HCT116 (cell line): Measurements from ENCODE around the gene CALHM2. TPM values are rescaled to one million over a fixed set of nuclear protein-coding genes. Genes with fewer than 3 reads are reported as not detected.

Experiments used
- ATAC-seq: fragments of 200-7000 bp; cut with Tn5 transposase; 2 replicates; pipeline ENCODE4 v1.9.1; 2020; ENCODE audit warnings: mild to moderate bottlenecking, moderate library complexity
- BruUV-seq: library from RNA; stranded (reverse); fragments of 400-500 nt; replicated peaks from 2 replicates; lab custom pipeline; 2021; lab: Mats Ljungman, UMichigan
- CTCF ChIA-PET: fragments of 300-600 bp; sonication (Branson Sonifier 250); formaldehyde crosslinking; loops from one replicate; lab custom pipeline; 2021; ENCODE audit warnings: antibody characterized with exemption; lab: Charles Lee
- POLR2A ChIA-PET: fragments of 300-600, 350-600 bp; sonication (Branson Sonifier 250); formaldehyde crosslinking; loops from one replicate; lab custom pipeline; 2021; ENCODE audit warnings: antibody characterized with exemption; lab: Charles Lee
- RAD21 ChIA-PET, 2 experiments: fragments of 300-600 bp; sonication (Branson Sonifier 250); formaldehyde crosslinking; loops; one replicate each; lab custom pipeline; 2023; ENCODE audit warnings: low total read pairs in 2 of 2; ENCODE audit not compliant: uncharacterized antibody in 2 of 2, unreplicated experiment in 2 of 2, low non-redundant PET in 1 of 2; lab: Charles Lee
- DNase-seq: peaks from one replicate; pipeline ENCODE4 v3.0.0-alpha.2; 2010; ENCODE audit warnings: low read depth, low spot score
- H2AFZ ChIP-seq: fragments of 200-600 bp; shearing (Covaris generic), sonication (generic); 2 replicates; pipeline ENCODE4 v1.6.1; 2017; ENCODE audit warnings: low read depth, mixed run types, mixed read lengths, antibody characterized with exemption, low read length; ENCODE audit not compliant: poor library complexity, severe bottlenecking
- H3K27ac ChIP-seq: 2 replicates; pipeline ENCODE4 v1.5.1; 2012; ENCODE audit warnings: low read depth, low read length
- H3K27me3 ChIP-seq: fragments of 200-600 bp; sonication (generic); 2 replicates; pipeline ENCODE4 v1.6.1; 2016; ENCODE audit warnings: mixed run types, low read length, mixed read lengths; ENCODE audit not compliant: insufficient read depth
- H3K36me3 ChIP-seq, 2 experiments: fragments of 200-500 bp in 1 of 2; fragments of 200-600 bp in 1 of 2; sonication (Bioruptor generic) in 1 of 2; sonication (generic) in 1 of 2; 2 replicates each; pipeline versions ENCODE4 v1.5.1 to v1.6.1; 2014 to 2016; ENCODE audit warnings: low read length in 2 of 2, inconsistent platforms in 1 of 2, mixed read lengths in 1 of 2, mixed run types in 1 of 2; ENCODE audit not compliant: insufficient read depth in 2 of 2, control insufficient read depth in 1 of 2
- H3K4me1 ChIP-seq, 2 experiments: fragments of 200-600 bp in 1 of 2; sonication (generic) in 1 of 2; 2 replicates each; pipeline versions ENCODE4 v1.5.1 to v1.6.1; 2012 to 2017; ENCODE audit warnings: low read length in 2 of 2, inconsistent platforms in 1 of 2, mild to moderate bottlenecking in 1 of 2, mixed read lengths in 1 of 2, mixed run types in 1 of 2, moderate library complexity in 1 of 2; ENCODE audit not compliant: insufficient read depth in 2 of 2, control insufficient read depth in 1 of 2
- H3K4me2 ChIP-seq: fragments of 200-600 bp; sonication (generic); 2 replicates; pipeline ENCODE4 v1.6.1; 2017; ENCODE audit warnings: mixed run types, low read length, mixed read lengths
- H3K4me3 ChIP-seq, 2 experiments: fragments of 200-600 bp in 1 of 2; sonication (generic) in 1 of 2; replicated peaks in 1 of 2; 2 replicates each; pipeline ENCODE4 v1.5.1; 2011 to 2016; ENCODE audit warnings: low read length in 2 of 2, control low read depth in 1 of 2, low read depth in 1 of 2, mild to moderate bottlenecking in 1 of 2, mixed read lengths in 1 of 2, mixed run types in 1 of 2
- H3K79me2 ChIP-seq: fragments of 200-600 bp; sonication (generic); 2 replicates; pipeline ENCODE4 v1.6.1; 2017; ENCODE audit warnings: mild to moderate bottlenecking, mixed run types, low read length, moderate library complexity, mixed read lengths; ENCODE audit not compliant: insufficient read depth
- H3K9ac ChIP-seq: fragments of 200-600 bp; sonication (generic); 2 replicates; pipeline ENCODE4 v1.6.1; 2016; ENCODE audit warnings: low read length, mixed read lengths
- H3K9me2 ChIP-seq: fragments of 200-600 bp; sonication (generic), shearing (Covaris generic); 2 replicates; pipeline ENCODE4 v1.6.1; 2017; ENCODE audit warnings: mixed run types, mild to moderate bottlenecking, moderate library complexity; ENCODE audit not compliant: insufficient read depth
- H3K9me3 ChIP-seq, 2 experiments: fragments of 200-500 bp in 1 of 2; fragments of 200-600 bp in 1 of 2; sonication (Bioruptor generic) in 1 of 2; sonication (generic) in 1 of 2; 2 replicates each; pipeline ENCODE4 v1.6.1; 2014 to 2017; ENCODE audit warnings: low read length in 2 of 2, mixed read lengths in 2 of 2, inconsistent platforms in 1 of 2, low read depth in 1 of 2, mild to moderate bottlenecking in 1 of 2, mixed run types in 1 of 2, moderate library complexity in 1 of 2; ENCODE audit not compliant: control insufficient read depth in 1 of 2, insufficient read depth in 1 of 2
- H4K20me1 ChIP-seq: fragments of 200-600 bp; sonication (generic), shearing (Covaris generic); 2 replicates; pipeline ENCODE4 v1.6.1; 2017; ENCODE audit warnings: mixed run types, mild to moderate bottlenecking, moderate library complexity; ENCODE audit not compliant: insufficient read depth
- CBX3 ChIP-seq: IDR thresholded peaks from 2 replicates; pipeline ENCODE4 v1.6.1; 2012; ENCODE audit warnings: low read depth
- CEBPB ChIP-seq: IDR thresholded peaks from 2 replicates; pipeline ENCODE4 v1.6.1; 2012; ENCODE audit warnings: low read depth
- EGR1 ChIP-seq: IDR thresholded peaks from 2 replicates; pipeline ENCODE4 v1.6.1; 2012; ENCODE audit warnings: low read depth
- ELF1 ChIP-seq: IDR thresholded peaks from 2 replicates; pipeline ENCODE4 v1.6.1; 2012; ENCODE audit warnings: low read depth, borderline replicate concordance
- FOSL1 ChIP-seq: IDR thresholded peaks from 2 replicates; pipeline ENCODE4 v1.6.1; 2012; ENCODE audit warnings: low read depth
- JUND ChIP-seq: IDR thresholded peaks from 2 replicates; pipeline ENCODE4 v1.6.1; 2012
- POLR2A ChIP-seq: IDR thresholded peaks from 2 replicates; pipeline ENCODE4 v1.7.0; 2011; ENCODE audit warnings: borderline replicate concordance; ENCODE audit not compliant: insufficient read depth, insufficient read length; ENCODE audit errors: extremely low read depth
- POLR2AphosphoS5 ChIP-seq: IDR thresholded peaks from 2 replicates; pipeline ENCODE4 v1.6.1; 2011; ENCODE audit warnings: mild to moderate bottlenecking, low read depth, low read length, moderate library complexity
- RAD21 ChIP-seq: IDR thresholded peaks from 2 replicates; pipeline ENCODE4 v1.6.1; 2012; ENCODE audit warnings: low read depth, mild to moderate bottlenecking
- SIN3A ChIP-seq: IDR thresholded peaks from 2 replicates; pipeline ENCODE4 v1.6.1; 2012; ENCODE audit warnings: low read depth
- SP1 ChIP-seq: IDR thresholded peaks from 2 replicates; pipeline ENCODE4 v1.6.1; 2012; ENCODE audit warnings: low read depth
- SRF ChIP-seq: IDR thresholded peaks from 2 replicates; pipeline ENCODE4 v1.6.1; 2012; ENCODE audit warnings: low read depth
- TCF7L2 ChIP-seq: IDR thresholded peaks from 2 replicates; pipeline ENCODE4 v1.7.0; 2011; ENCODE audit warnings: borderline replicate concordance, inconsistent platforms; ENCODE audit not compliant: insufficient read depth, insufficient read length; ENCODE audit errors: extremely low read depth
- YY1 ChIP-seq: IDR thresholded peaks from 2 replicates; pipeline ENCODE4 v1.6.1; 2011; ENCODE audit warnings: low read length, low read depth, moderate library complexity, mild to moderate bottlenecking; ENCODE audit not compliant: insufficient replicate concordance; ENCODE audit errors: extremely low read depth
- ZFX ChIP-seq: fragments of 450-650 bp; IDR thresholded peaks from 2 replicates; pipeline ENCODE4 v1.6.1; 2017
- ZNF274 ChIP-seq: fragments of 200-500 bp; sonication (Bioruptor generic); IDR thresholded peaks from 2 replicates; pipeline ENCODE4 v1.6.1; 2014; ENCODE audit warnings: mild to moderate bottlenecking, low read depth, low read length, inconsistent platforms
- intact Hi-C: fragments of 100-400 bp; cut with micrococcal nuclease; formaldehyde crosslinking; loops from 2 replicates; pipeline ENCODE4 v1.10.0; 2022
- total RNA-seq: library from RNA; stranded (reverse); gene quantifications from one replicate; pipeline ENCODE4 v1.2.1, GENCODE V29; 2021; ENCODE audit not compliant: unreplicated experiment
- TF ChIP-seq, protein P1 (sequence below): IDR thresholded peaks from 2 replicates; pipeline ENCODE4 v1.6.1; 2012
- TF ChIP-seq, protein P2 (sequence below): IDR thresholded peaks from 2 replicates; pipeline ENCODE4 v1.6.1; 2012
- TF ChIP-seq, protein P3 (sequence below): IDR thresholded peaks from 2 replicates; pipeline ENCODE4 v1.6.1; 2011; ENCODE audit warnings: mild to moderate bottlenecking, low read length, moderate library complexity; ENCODE audit not compliant: insufficient replicate concordance; ENCODE audit errors: extremely low read depth
- TF ChIP-seq, protein P4 (sequence below), 3 experiments: fragments of 200-600 bp in 1 of 3; sonication (generic) in 1 of 3; IDR thresholded peaks in 2 of 3; conservative IDR thresholded peaks in 1 of 3; 2 replicates each; pipeline ENCODE4 v1.5.1; 2012 to 2017; ENCODE audit warnings: low read depth in 2 of 3, low read length in 2 of 3, antibody characterized with exemption in 1 of 3, borderline replicate concordance in 1 of 3, control low read depth in 1 of 3, mild to moderate bottlenecking in 1 of 3, mixed read lengths in 1 of 3, mixed run types in 1 of 3, moderate library complexity in 1 of 3; ENCODE audit not compliant: insufficient read depth in 1 of 3

CALHM2 gene
- total RNA-seq, 1 experiment from 2014 or later = 46.1 TPM

DNA sequence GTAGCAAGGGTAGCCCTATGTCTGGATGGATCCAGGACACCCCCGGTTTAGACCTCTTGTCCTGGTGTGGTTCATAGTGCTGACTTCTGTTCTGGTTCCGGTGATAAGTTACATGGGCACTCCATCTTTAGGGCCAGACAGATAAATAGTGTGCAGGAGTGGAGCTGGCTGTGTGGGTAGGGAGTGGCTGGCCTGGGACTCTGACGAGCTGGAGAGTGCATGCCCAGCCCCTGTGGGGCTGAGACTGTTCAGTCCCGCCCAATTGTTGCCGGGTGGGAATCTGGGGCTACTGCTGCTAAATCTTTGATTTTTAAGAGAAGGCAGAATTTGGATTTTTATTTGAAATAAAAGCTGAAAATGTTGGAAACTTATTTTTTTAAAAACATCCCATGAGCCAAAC is 28.4 kb downstream of the CALHM2 start:
- RAD21 ChIA-PET = no interaction called here
- H3K27me3 ChIP-seq = no peaks in the 10 kb centered on the region
- no peak overlapping the region for H3K27ac ChIP-seq
- TF ChIP-seq, protein P1, sequence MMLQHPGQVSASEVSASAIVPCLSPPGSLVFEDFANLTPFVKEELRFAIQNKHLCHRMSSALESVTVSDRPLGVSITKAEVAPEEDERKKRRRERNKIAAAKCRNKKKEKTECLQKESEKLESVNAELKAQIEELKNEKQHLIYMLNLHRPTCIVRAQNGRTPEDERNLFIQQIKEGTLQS = no peak
- TF ChIP-seq RAD21 (no peak), SIN3A (no peak), CEBPB (no peak), ZFX (no peak), FOSL1 (no peak), JUND (no peak), SP1 (no peak), ELF1 (no peak), ZNF274 (no peak), POLR2AphosphoS5 (no peak), YY1 (no peak), CBX3 (no peak), SRF (no peak), TCF7L2 (no peak), POLR2A (no peak), EGR1 (no peak)
- TF ChIP-seq, protein P2, sequence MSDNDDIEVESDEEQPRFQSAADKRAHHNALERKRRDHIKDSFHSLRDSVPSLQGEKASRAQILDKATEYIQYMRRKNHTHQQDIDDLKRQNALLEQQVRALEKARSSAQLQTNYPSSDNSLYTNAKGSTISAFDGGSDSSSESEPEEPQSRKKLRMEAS = no peak
- TF ChIP-seq, protein P3, sequence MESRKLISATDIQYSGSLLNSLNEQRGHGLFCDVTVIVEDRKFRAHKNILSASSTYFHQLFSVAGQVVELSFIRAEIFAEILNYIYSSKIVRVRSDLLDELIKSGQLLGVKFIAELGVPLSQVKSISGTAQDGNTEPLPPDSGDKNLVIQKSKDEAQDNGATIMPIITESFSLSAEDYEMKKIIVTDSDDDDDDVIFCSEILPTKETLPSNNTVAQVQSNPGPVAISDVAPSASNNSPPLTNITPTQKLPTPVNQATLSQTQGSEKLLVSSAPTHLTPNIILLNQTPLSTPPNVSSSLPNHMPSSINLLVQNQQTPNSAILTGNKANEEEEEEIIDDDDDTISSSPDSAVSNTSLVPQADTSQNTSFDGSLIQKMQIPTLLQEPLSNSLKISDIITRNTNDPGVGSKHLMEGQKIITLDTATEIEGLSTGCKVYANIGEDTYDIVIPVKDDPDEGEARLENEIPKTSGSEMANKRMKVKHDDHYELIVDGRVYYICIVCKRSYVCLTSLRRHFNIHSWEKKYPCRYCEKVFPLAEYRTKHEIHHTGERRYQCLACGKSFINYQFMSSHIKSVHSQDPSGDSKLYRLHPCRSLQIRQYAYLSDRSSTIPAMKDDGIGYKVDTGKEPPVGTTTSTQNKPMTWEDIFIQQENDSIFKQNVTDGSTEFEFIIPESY = no peak
- TF ChIP-seq, protein P4, sequence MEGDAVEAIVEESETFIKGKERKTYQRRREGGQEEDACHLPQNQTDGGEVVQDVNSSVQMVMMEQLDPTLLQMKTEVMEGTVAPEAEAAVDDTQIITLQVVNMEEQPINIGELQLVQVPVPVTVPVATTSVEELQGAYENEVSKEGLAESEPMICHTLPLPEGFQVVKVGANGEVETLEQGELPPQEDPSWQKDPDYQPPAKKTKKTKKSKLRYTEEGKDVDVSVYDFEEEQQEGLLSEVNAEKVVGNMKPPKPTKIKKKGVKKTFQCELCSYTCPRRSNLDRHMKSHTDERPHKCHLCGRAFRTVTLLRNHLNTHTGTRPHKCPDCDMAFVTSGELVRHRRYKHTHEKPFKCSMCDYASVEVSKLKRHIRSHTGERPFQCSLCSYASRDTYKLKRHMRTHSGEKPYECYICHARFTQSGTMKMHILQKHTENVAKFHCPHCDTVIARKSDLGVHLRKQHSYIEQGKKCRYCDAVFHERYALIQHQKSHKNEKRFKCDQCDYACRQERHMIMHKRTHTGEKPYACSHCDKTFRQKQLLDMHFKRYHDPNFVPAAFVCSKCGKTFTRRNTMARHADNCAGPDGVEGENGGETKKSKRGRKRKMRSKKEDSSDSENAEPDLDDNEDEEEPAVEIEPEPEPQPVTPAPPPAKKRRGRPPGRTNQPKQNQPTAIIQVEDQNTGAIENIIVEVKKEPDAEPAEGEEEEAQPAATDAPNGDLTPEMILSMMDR (IDR thresholded peaks at IDR 0.05 in 2 of 3, conservative IDR thresholded peaks at IDR 0.05 in 1 of 3; ENCODE audit: borderline replicate concordance in 1 of 3, insufficient read depth in 1 of 3, low read depth in 2 of 3, low read length in 2 of 3) = no peak
- H3K36me3 ChIP-seq = peaks cover 71 to 85% of the 10 kb centered on the region in 2 experiments
- POLR2A ChIA-PET = interaction anchor here (1.6 kb wide), 1 partner anchor 27 kb away, joined by 3 read pairs; the partner anchor contains the start of genes ATP5MK and PDCD11
- no peak overlapping the region for H3K4me2 ChIP-seq
- BruUV-seq = no TSS peak
- intact Hi-C loops = no loop called here
- H3K9me3 ChIP-seq = no peaks in the 10 kb centered on the region
- DNase-seq = no peak
- H3K4me1 ChIP-seq = no peaks in the 10 kb centered on the region
- ATAC-seq = no peak
- CTCF ChIA-PET = no interaction called here
- no peak overlapping the region for H3K4me3 ChIP-seq
- peaks cover 69% of the 10 kb centered on the region for H3K79me2 ChIP-seq
- no peak overlapping the region for H2AFZ ChIP-seq
- no peak overlapping the region for H3K9ac ChIP-seq
- H3K9me2 ChIP-seq = no peaks in the 10 kb centered on the region
- no peaks in the 10 kb centered on the region for H4K20me1 ChIP-seq
